Measurements from ENCODE around the gene CELSR1.

CELSR1 gene

GRCh38 chr22:46376111-46376510 lies 161.3 kb downstream of the CELSR1 start:
- in situ Hi-C loops (cut with MboI; ENCODE audit: low sequenced_read_pairs, unreplicated experiment) = no loop called here
- DNase-seq (ENCODE audit: low spot score) = no peak
- no peak for TF ChIP-seq CTCF (IDR thresholded peaks at IDR 0.05; ENCODE audit: borderline replicate concordance, control extremely low read depth, extremely low read depth, insufficient read depth, missing control alignments)

GRCh38 chr22:46374663-46375474 lies 162.6 kb downstream of the CELSR1 start:
- in situ Hi-C loops (cut with MboI; ENCODE audit: low sequenced_read_pairs, unreplicated experiment) = no loop called here
- DNase-seq (ENCODE audit: low spot score) = no peak
- TF ChIP-seq CTCF (IDR thresholded peaks at IDR 0.05; ENCODE audit: borderline replicate concordance, control extremely low read depth, extremely low read depth, insufficient read depth, missing control alignments) = no peak

GRCh38 chr22:46373921-46374662 lies 163.3 kb downstream of the CELSR1 start:
- in situ Hi-C loops (cut with MboI; ENCODE audit: low sequenced_read_pairs, unreplicated experiment) = no loop called here
- DNase-seq (ENCODE audit: low spot score) = no peak
- TF ChIP-seq CTCF (IDR thresholded peaks at IDR 0.05; ENCODE audit: borderline replicate concordance, control extremely low read depth, extremely low read depth, insufficient read depth, missing control alignments) = no peak

GRCh38 chr22:46373159-46373558 lies 164.3 kb downstream of the CELSR1 start:
- in situ Hi-C loops (cut with MboI; ENCODE audit: low sequenced_read_pairs, unreplicated experiment) = no loop called here
- no peak for TF ChIP-seq CTCF (IDR thresholded peaks at IDR 0.05; ENCODE audit: borderline replicate concordance, control extremely low read depth, extremely low read depth, insufficient read depth, missing control alignments)
- DNase-seq (ENCODE audit: low spot score) = no peak

- no peak for DNase-seq (ENCODE audit: low spot score)
- in situ Hi-C loops (cut with MboI; ENCODE audit: low sequenced_read_pairs, unreplicated experiment) = no loop called here
- TF ChIP-seq CTCF (IDR thresholded peaks at IDR 0.05; ENCODE audit: borderline replicate concordance, control extremely low read depth, extremely low read depth, insufficient read depth, missing control alignments) = no peak
Measured at GRCh38 chr22:46372686-46373085, 164.7 kb downstream of the CELSR1 start.

- TF ChIP-seq CTCF (IDR thresholded peaks at IDR 0.05; ENCODE audit: borderline replicate concordance, control extremely low read depth, extremely low read depth, insufficient read depth, missing control alignments) = no peak
- in situ Hi-C loops (cut with MboI; ENCODE audit: low sequenced_read_pairs, unreplicated experiment) = no loop called here
- no peak for DNase-seq (ENCODE audit: low spot score)
Measured at GRCh38 chr22:46371623-46372226, 165.7 kb downstream of the CELSR1 start.
